Measurements from ENCODE around the gene INTS6L.
A peak's percentile ranks its signal among the peaks of the same experiment; 100 is the strongest.
"Not testable (repeated sequence)": the region's sequence is repeated elsewhere in the genome, so short reads cannot be mapped to it uniquely, and the experiment has no call there.

Gene INTS6L

DNA sequence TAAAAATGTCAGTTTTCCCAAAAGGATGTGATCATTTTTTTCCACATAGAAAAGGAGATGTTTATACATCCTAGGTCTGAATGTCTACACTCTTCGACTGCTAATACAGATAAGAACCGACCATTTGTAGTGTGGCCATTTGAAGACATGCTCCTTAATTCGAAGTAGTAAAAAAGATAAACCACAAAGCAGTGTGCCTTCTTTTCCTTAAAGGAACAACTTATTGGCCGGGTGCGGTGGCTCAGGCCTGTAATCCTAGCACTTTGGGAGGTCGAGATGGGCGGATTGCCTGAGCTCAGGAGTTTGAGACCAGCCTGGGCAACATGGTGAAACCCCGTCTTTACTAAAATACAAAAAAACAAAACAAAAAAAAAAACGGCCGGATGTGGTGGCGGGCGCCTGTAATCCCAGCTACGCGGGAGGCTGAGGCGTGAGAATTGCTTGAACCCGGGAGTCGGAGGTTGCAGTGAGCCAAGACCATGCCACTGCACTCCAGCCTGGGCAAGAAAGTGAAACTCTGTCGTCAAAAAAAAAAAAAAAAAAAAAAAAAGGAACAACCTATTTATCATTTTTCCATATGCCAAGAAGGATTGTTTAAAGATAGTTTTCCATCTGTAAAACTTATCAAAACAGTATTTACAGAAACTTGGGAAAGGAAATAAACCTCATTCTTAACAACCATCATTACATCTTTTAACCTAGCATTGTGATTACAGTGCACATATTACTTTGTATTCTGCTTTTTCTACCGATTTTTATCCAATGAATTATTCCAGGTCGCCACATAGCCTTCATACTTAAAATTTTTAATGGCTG is 2.6 kb downstream of the INTS6L start:
- DNase-seq: no peak

DNA sequence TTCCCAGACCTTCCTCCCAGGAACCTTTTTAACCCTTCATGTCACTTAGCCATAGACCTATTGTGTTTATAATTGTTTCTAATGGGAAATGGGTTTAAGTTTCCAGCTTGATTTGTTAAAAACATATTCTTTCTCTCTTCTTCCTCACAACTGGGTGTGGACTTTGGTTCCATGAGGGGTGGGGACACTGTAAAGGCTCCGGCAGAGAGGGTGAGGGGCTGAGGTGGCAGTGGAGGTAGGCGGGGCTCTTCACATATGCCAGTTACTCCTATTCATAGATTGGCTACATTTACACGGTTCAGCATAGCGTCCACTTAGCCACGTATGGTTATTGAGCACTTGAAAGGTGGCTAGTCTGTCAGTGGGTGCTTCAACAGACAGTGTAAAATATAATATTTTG is 7.8 kb downstream of the INTS6L start:
- no peak for DNase-seq

DNA sequence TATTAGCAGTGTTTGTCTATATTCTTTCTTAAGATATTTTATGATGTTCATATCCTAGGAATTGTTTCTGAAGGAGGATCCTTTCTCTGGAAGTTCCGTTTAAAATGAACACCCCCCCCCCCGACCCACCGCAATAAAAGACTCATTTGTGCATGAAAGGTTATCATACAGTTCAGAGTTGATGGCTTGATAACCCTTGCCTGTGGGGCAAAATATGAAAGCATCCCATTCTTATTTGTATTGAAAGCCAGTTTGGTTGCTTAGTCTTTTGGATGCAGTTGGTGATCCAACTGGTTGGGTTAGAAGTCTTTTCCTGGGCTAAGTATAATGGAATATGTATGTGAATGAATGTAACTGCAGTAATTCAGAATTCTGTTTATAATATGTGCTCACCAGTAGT is 8.3 kb downstream of the INTS6L start:
- DNase-seq: no peak

DNA sequence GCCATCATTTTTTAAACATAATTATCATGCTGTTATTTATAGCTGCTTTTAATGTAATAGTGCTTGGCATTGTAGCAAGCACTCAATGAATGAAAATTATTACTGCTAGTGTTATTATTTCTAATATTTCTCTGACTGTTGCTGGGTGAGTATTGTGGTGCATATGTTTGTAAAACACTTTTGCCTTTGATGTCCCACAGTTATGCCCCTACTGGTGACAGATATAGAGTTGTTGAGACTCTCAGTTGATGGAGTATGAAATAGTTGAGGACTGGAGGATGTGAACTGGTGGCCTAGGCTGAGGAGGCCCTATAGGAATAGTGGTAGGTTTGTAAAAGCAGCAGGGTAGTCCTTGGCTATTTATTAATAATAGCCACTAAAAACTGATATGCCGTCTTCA is 9.6 kb downstream of the INTS6L start:
- no peak for DNase-seq

DNA sequence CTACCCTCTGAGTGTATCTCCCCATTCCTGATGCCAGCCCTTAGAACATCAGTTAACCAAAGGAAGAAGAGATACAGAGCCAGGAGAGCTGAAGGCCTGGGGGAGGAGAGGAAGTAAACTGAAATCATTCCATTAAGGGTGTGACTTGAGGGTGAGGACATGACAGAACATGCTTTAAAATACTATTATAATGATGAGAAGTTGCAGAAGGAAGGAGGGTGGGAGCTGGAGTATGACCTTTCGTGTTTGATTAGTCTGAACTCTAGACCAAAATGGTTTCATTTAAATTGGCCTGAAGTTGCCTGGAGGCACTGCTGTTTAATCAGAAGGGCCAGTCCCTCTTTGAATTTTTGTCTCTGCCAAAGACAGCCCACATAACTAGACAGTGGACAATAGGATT is 11.4 kb downstream of the INTS6L start:
- DNase-seq: no peak

DNA sequence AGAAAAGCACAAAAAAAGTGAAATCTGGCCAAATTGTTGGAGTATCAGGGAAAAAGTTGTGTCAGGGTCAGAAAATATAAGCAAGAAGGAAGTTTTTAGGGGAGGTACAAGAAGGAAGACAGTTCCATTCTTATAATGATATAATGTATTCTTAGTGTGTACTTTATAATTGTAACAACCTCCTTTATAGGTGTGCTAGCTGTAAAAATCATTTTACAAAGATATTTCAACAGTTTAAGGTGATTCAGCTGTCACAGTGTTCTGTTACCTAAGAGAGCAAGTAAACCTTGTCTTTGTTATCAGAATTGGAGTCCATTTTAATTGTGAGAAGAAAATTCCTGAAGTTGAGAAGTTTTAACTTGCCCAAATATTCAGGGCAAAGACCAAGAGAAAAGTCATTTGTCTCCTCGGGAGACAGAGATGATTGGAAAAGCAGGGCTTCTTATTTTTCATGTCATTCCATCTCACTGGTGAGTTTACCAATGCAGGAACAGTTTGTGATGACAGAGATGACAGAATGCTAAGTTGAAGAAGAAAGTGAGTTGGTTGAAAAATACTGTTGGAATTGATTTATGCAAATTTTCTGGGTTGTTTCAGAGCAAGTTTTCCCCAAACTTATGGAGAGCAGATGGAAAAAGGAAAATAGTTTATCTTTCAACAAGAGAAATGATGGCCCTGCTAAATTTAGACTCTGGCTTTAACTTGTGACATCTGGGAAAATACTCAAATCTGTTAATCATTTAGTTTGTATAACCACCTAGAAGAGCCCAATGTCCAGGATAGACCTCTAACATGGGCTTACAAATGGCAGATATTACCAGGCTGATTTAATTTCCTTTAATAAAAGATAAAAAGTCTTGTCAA is 14.8 kb downstream of the INTS6L start:
- no peak for DNase-seq

DNA sequence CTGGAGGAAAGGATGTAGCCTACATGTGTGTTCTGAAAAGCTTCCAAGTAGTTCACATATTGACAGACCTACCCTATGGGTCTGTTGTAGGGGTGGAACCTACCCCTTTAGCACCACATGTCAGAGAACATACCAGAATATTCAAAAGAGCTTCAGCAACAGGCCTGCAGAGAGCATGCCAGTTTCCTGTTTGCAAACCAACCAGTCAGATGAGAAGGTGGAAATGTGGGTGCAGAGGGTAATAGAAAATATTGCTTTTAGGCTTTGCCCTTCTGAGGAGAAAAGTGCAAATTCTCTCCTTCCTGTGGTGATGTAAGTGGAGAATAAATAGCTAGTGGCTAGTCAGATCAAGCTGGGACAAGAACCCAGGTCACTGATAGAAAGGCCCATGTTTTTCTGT is 16.4 kb downstream of the INTS6L start:
- no peak for DNase-seq

DNA sequence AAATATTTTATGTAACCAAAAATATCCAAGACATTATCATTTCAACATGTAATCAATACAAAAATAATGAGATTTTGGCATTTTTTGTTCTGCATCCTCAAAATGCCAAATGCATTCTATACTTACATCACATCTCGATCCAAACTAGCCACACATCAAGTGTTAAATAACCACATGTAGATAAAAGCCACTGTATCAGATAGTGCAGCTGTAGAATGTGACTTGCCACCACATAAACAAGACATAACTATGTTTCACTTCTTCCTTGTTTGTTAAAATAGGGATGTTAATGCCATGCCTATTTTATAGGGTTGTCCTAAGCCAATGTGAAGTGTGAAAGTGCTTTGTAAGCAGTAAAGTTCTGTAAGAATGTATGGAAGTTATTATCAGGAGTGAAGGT is 20.9 kb downstream of the INTS6L start:
- DNase-seq: no peak

DNA sequence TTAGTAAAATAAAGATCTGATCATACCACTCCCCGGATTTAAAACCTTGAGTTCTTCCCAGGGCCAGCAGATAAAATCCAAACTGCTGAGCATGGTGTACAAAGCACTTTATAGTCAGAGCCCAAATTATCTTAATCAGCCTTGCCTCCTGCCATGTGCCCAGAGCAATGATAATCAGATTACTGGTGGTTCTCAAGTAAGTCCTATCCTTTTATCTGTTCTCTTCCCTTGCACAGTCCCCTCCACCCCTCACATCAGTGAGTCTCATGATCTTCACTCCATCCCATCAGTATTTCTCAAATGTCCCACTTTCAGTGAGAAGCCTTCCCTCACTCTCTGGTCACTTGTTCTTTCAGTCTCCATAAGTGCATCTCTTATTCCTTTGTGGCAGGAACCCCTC is 22.7 kb downstream of the INTS6L start:
- no peak for DNase-seq

DNA sequence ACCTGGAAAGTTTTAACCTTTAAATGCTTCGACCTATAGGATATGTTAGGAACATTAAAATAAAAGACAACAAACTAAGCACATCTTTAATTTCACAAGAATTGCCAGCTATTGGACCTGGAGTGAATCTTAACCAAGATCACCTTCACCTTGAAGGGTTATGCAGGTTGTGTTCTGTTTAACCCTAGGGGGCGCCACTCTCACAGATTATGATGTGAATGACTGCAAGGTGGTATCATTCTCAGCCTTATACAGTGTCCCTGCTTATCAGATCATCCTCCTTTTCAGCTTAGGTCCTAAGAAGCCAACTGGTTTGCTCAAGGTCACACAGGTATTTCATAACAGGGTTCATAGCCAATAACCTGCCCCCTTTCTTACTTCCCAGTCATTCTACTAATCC is 23.5 kb downstream of the INTS6L start:
- peak; percentile 5 to 10 for DNase-seq

DNA sequence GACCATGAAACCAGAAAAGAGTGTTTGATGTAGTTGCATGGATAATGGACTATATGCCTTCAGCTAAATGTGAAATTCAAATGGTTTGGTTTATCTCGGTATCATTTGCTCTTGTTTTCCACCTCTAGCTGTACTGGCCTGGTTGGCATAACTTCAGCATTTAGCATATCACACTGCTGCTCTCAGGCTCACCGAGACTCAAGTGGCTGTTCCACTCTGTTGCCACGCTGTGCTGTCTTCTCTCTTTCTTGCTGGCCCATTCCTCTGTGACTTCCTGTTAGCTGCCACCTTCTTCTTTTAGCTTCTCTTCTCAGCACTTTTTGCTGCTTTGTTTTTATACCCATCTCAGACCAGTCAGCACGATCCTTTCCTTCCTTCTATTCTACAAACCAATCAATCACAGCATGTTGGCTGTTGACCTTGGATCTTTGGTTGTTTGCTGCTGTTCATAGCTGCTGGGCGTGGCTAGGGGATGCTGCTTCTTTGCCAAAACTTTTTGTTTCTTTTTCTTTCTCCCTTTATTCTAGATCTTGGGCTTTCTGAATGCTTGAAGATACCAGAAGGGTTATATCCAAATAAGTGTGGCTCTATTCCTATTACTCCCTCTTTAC is 24.0 kb downstream of the INTS6L start:
- no peak for DNase-seq

DNA sequence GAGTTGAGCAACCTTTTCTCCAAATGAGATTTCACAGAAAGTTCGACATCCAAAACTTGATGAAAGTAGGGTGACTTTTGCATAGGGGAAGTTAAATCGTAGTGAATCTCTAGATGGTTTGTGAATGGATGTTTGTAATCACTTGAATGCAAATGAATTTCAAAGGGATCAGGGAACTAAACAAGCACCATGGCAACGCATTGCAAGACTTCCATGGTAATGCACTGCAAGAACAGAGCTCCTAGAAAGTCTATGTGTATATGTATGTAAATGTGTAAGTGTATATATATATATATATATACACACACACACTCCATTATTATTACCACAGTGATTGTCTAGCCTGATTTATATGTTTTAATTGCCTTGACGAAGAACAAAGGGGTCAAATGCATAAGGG is 27.3 kb downstream of the INTS6L start:
- DNase-seq: no peak

DNA sequence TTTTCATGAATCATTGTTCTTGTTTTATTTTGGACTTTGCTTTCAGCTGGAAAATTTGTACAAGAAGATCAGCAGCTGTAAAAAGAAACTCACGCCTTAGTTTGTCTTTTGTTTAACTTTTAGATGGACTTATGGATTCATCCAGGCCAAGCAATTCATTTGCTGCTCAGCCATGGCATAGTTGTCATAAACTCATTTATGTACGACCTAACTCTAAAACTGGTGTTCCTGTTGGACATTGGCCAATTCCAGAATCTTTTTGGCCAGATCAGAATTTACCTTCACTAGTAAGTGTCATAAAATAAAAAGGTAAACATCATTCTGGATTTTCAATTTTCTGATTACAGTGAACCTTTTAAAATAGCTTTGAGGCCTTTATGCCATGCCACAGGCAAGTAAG is 29.1 kb downstream of the INTS6L start:
- no peak for DNase-seq

DNA sequence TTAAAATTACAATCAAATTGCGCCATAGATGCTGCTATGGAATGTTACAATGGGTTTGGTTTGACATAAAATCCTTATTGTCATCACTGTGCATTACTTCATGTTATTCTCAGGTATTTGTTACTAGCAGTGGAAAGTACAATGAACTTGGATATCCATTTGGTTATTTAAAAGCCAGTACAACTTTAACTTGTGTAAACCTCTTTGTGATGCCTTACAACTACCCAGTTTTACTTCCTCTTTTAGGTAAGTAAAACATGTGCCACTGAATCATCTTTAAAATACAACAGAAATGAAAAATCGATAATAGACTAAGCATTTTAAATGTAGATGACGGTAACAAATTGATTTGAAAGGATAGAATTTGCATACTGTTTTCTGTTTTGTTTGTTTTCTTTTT is 35.6 kb downstream of the INTS6L start:
- DNase-seq: no peak

DNA sequence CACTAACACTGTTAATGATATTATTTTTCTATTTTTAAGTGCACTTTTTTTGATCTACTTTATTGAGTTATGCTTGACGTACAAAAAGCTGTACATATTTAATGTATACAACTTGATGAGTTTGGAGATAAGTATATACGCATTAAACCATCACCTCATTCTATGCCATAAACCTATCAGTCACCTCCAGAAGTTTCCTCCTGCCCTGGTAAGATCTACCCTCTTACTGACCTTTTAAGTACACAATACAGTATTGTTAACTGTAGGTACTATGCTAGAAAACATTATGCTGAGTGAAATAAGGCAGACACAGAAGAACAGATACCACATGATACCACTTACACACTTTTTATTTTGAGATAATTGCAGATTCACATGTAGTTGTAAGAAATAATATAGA is 36.9 kb downstream of the INTS6L start:
- DNase-seq: no peak

DNA sequence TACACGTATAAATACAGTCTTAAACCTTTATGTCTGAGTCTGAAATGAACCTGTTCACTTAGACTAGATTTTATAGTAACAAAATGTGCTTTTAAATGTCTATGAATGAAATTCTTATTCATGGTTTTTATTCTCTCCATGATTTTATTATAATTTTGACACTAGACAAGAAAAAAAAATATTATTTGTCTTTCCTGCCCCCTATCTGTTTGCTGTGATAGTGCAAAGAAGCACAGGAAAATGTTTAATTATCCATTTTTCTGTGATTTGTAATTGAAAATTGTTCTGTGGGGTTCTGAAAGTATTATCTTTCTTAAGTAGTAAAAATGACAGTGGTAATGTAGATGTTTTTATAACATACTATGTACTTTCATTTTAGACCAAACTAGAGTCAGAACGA is 52.0 kb downstream of the INTS6L start:
- no peak for DNase-seq

DNA sequence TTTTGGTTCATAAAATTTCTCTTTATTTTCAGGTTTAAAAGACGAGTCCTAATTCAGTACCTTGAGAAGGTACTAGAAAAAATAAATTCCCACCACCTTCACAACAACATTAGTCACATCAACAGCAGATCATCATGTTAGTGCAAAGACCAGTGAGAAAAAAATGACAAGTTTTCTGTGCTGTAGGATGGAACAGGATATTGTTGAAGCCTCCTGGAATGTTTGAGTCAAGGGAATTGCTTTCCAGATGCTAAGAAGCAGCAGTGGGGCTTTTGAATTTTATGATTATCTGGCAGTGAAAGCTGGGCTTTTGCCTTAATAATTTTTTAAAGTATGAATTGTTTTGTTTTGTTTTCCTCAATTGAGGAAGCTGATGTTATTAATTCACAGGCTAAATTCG is 61.0 kb downstream of the INTS6L start:
- DNase-seq: no peak

DNA sequence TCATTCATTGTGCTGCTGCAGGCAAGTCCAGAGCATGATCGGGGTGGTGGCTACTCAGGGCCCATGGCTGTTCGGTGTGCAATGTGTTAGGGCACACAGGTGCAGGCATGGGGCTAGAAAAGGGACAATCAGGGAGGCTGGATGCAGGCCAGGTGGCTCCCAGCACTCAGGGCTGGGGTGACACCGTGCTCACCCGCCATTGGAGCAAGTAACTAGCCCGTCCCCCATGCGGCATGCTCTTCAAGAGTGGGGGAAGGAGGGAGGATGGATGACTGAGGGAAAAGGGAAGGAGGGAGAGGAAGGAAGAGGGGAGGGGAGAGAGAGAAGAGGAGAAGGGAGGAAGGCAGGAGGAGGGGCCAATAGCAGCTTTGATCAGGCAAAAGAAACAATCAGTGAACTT is 64.7 kb downstream of the INTS6L start:
- DNase-seq: no peak

DNA sequence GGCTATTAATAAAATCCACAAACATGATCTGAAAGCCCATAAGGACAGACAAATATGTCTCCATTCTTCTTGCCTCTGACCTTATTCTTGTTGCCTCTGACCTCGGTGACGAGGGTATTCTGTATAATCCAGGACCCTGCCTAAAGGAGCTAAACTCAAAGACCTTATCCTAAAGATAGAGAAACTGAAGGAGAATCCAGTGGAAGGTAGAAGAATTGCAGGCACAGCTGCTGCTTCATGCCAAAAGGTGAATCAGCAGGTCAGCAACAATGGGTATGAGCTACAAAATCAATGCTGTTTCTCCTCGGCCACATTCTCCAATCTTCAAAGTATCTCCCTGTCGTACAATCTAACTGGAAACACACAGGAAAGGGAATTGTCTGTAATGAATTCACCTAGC is 71.4 kb downstream of the INTS6L start:
- DNase-seq: no peak

DNA sequence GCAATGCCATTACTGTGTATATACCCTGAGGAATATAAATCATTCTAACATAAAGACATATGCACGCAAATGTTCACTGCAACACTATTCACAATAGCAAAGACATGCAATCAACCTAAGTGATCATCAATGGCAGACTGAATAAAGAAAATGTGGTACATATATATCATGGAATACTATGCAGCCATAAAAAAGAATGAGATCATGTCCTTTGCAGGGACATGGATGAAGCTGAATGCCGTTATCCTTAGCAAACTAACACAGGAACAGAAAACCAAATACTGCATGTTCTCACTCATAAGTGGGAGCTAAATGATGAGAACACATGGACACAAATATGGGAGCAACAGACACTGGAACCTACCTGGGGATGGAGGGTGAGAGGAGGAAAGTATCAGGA is 73.6 kb downstream of the INTS6L start:
- not testable (repeated sequence) for DNase-seq

DNA sequence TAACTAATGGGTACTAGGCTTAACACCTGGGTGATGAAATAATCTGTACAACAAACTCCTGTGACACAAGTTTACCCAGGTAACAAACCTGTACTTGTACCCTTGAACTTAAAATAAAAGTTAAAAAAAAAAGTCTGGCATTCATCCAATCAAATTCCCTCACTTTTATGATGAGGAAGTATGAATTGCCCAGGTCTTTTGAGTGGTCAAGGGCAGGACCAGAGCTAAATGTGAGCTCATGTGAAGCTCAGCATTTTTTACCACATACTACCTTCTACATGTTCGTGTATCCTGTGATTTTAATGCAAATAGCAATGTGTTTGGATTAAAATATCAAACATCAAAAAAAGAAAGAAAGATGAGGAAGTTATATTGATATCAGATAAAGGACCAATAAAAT is 74.0 kb downstream of the INTS6L start:
- not testable (repeated sequence) for DNase-seq

DNA sequence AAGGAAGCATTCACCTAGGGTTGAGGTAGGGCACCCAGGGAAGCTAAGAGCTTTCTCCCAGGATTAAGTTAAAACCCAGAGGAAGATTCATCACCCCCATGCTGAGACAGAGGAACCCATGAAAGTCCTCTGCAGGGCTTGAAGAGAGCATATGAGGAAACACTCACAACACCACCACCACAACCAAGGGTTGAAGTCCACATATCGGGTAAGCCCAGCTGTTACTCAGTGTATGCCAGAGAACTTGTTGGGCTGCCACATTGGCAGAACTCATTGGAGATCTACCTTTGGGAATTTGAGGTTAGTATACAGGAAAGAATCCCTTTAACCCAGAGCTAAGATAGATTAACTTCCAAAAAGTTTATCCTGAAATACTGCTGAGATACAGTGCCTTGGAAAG is 75.1 kb downstream of the INTS6L start:
- no peak for DNase-seq

DNA sequence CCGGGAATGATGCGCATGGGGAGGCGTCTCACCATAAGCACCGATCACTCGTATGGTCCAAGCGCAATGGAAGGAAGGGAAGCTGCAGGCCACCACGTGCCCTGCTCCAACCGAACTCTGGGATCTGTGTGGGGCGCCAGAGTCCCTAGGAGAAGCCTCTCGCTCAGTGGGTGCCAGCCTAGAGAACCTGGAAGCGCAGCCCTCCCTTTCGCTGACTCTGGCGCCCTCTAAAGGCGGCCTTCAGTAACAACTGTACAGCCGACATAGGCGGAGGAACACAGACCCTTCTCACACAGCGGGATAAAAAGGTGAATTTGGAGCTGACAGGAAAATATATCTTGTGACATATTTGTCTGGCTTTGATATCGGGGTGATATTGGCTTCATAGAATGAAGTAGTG is 76.0 kb downstream of the INTS6L start:
- peak; percentile 14 to 34 for DNase-seq

DNA sequence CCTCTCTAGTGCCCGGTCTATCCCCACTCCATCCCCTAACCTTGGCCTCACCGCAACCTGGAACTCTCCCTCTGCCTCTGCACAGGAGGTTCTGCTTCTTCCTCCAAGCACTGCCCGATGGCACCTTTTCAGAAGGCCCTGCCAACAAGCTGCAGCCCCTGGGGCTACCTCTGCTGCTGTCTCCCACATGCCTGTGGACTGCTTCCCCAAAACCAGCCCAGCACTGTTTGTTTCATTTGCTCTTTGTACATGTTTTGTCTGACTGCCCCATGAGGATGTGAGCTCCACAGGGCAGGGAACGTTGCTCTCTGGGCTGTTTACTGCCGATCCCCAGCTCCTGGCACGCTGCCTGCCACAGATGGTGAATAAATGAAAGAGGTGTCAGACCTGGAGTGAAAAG is 85.4 kb downstream of the INTS6L start:
- no peak for DNase-seq
